ENCODE measurements around the gene ZNF445.

The ZNF445 gene

GRCh38 chr3:44396200-44397171, 81.0 kb downstream of the ZNF445 start:
- peak in 1 of 2 experiments; percentile 32 for DNase-seq

- no peak for DNase-seq
Observed at GRCh38 chr3:44395714-44396113, 81.8 kb downstream of the ZNF445 start.

GRCh38 chr3:44392489-44392888, 85.0 kb downstream of the ZNF445 start:
- DNase-seq = no peak

DNA sequence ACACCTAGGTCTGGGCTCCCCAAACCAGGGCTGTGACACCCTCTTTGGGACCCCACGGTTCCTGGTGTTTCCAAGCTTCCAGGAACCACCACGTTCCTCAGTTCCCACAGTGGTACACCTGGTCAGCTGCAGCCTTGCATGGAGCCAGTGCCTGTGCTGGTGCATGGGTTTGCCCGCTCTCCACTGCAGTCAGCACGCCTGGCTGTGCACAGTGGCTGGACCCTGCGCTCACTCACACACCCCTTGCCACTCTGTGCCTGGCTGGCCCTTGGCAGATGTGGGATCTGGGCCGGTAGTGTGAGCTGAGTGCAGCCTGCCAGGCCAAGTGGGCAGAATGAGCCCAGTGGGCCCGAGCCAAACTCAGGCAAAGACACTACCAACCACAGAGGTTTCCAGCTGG, 90.1 kb downstream of the ZNF445 start:
- no peak for DNase-seq
